ENCODE results near the gene AOPEP. TPM values are rescaled to one million over a fixed set of nuclear protein-coding genes. Genes with fewer than 3 reads are reported as not detected.

Gene AOPEP
- total and polyA plus RNA-seq, 12 donors = 110 to 250 (median 161) TPM

- Histone ChIP-seq H3K4me1 (peaks cover 0 to 43% (median 32%) of the 10 kb centered on the region in 9 donors), H3K27me3 (no peaks in the 10 kb centered on the region), H3K27ac (no peak overlapping the region), H3K4me3 (no peak overlapping the region), H3K36me3 (no peaks in the 10 kb centered on the region), H3K9me3 (no peaks in the 10 kb centered on the region)
- WGBS, 2 donors = 95 to 97% methylated on average over 3 of the region's 3 CpGs
- no peak for TF ChIP-seq CTCF (IDR thresholded peaks at IDR 0.05)
- DNase-seq (no peak), ATAC-seq (no peak)
- intact Hi-C loops (cut with DNase I) = no loop called here
These were observed 178.3 kb downstream of the AOPEP start for GRCh38 chr9:94904806-94905205.

GRCh38 chr9:94905606-94906005, 179.1 kb downstream of the AOPEP start:
- no peaks in the 10 kb centered on the region for H3K27me3 ChIP-seq
- no peak for DNase-seq
- no peak overlapping the region for H3K27ac ChIP-seq
- no peak for ATAC-seq
- H3K4me1 ChIP-seq = peaks cover 0 to 37% (median 24%) of the 10 kb centered on the region in 9 donors
- H3K4me3 ChIP-seq = no peak overlapping the region
- no peak for TF ChIP-seq CTCF (IDR thresholded peaks at IDR 0.05)
- H3K36me3 ChIP-seq = no peaks in the 10 kb centered on the region
- WGBS, 2 donors = 98% methylated on average over 2 of the region's 2 CpGs
- no peaks in the 10 kb centered on the region for H3K9me3 ChIP-seq
- intact Hi-C loops (cut with DNase I) = no loop called here

GRCh38 chr9:94906181-94906580, 179.7 kb downstream of the AOPEP start:
- no peak overlapping the region for H3K4me3 ChIP-seq
- DNase-seq (no peak), ATAC-seq (no peak)
- peaks cover 0 to 32% (median 20%) of the 10 kb centered on the region in 9 donors for H3K4me1 ChIP-seq
- no peaks in the 10 kb centered on the region for H3K9me3 ChIP-seq
- no peaks in the 10 kb centered on the region for H3K36me3 ChIP-seq
- H3K27me3 ChIP-seq = no peaks in the 10 kb centered on the region
- no peak for TF ChIP-seq CTCF (IDR thresholded peaks at IDR 0.05)
- intact Hi-C loops (cut with DNase I) = no loop called here
- 96 to 99% methylated on average over 6 of the region's 6 CpGs for WGBS, 2 donors
- H3K27ac ChIP-seq = no peak overlapping the region

DNA sequence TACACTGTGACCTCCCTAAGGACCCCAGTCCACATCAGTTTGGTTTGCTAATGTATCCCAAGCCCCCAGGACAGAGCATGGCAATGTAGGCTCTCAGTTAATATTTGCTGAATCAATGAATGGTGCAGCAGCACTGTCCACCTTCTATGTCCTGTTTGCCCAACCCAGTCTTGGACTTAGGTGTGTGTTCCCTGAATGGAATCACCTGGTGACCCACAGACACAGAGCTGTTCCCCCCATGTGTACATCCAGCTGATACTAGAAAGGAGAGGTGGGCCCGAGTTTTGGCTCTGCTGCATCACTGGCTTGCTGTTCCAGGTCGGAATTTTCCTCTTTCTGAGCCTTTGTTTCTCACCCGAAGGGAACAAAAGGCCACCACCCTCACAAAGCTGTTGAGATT, 180.2 kb downstream of the AOPEP start:
- Histone ChIP-seq H3K27ac (no peak overlapping the region), H3K4me3 (no peak overlapping the region)

More for the DNA sequence above, 180.2 kb downstream of the AOPEP start:
- H3K4me1 ChIP-seq = peaks cover 0 to 27% (median 19%) of the 10 kb centered on the region in 9 donors
- ATAC-seq = no peak
- no peaks in the 10 kb centered on the region for H3K9me3 ChIP-seq
- peak in 1 of 2 donors; percentile 1 for DNase-seq
- H3K27me3 ChIP-seq = no peaks in the 10 kb centered on the region
- 80 to 89% methylated on average over 3 of the region's 3 CpGs for WGBS, 2 donors
- no peaks in the 10 kb centered on the region for H3K36me3 ChIP-seq
- TF ChIP-seq CTCF (IDR thresholded peaks at IDR 0.05) = no peak
- intact Hi-C loops (cut with DNase I) = no loop called here
